Suprapubic skin (tissue), 4 donors: ENCODE data around the gene PCDHA5. TPM values are rescaled to one million over a fixed set of nuclear protein-coding genes. Genes with fewer than 3 reads are reported as not detected.
"Not testable (repeated sequence)": the region's sequence is repeated elsewhere in the genome, so short reads cannot be mapped to it uniquely, and the experiment has no call there.

Experiments
- DNase-seq, 2 donors: peaks; one replicate each; pipeline ENCODE4 v3.0.0-alpha.2; 2019; ENCODE audit warnings: low spot score in 2 of 2
- H3K27ac ChIP-seq: fragments of 200-600 bp; sonication (generic); one replicate; pipeline ENCODE4 v1.5.1; 2019
- H3K27me3 ChIP-seq: fragments of 200-600 bp; sonication (generic); one replicate; pipeline ENCODE4 v1.5.1; 2019
- H3K36me3 ChIP-seq: fragments of 200-600 bp; sonication (generic); one replicate; pipeline ENCODE4 v1.5.1; 2019
- H3K4me1 ChIP-seq: fragments of 200-600 bp; sonication (generic); one replicate; pipeline ENCODE4 v1.5.1; 2019
- H3K4me3 ChIP-seq: fragments of 200-600 bp; sonication (generic); one replicate; pipeline ENCODE4 v1.5.1; 2019; ENCODE audit warnings: mild to moderate bottlenecking
- H3K9me3 ChIP-seq: fragments of 200-600 bp; sonication (generic); one replicate; pipeline ENCODE4 v1.5.1; 2019
- CTCF ChIP-seq, 2 donors: fragments of 200-600 bp in 1 of 2; fragments of 450-650 bp in 1 of 2; sonication (generic) in 1 of 2; IDR thresholded peaks; one replicate each; pipeline ENCODE4 v1.5.1; 2016 to 2019; ENCODE audit warnings: antibody characterized with exemption in 2 of 2, mild to moderate bottlenecking in 1 of 2, moderate library complexity in 1 of 2
- EP300 ChIP-seq: sonication (generic); formaldehyde crosslinking; IDR thresholded peaks from one replicate; pipeline ENCODE4 v1.6.1; 2017; ENCODE audit warnings: antibody characterized with exemption
- POLR2A ChIP-seq, 2 donors: fragments of 450-650 bp; IDR thresholded peaks; one replicate each; pipeline ENCODE4 v1.6.1; 2017; ENCODE audit warnings: antibody characterized with exemption in 2 of 2, mild to moderate bottlenecking in 2 of 2, moderate library complexity in 2 of 2
- POLR2AphosphoS5 ChIP-seq, 3 donors: sonication (generic); formaldehyde crosslinking; IDR thresholded peaks; one replicate each; pipeline ENCODE4 v1.6.1; 2017; ENCODE audit warnings: antibody characterized with exemption in 3 of 3
- WGBS: methylation state at CpG from one replicate; pipeline ENCODE4 v1.1.5; 2018; 5-methylcytosine and 5-hydroxymethylcytosine counted together
- total RNA-seq, 4 donors: library from RNA; depleted of rRNA; stranded (reverse); fragments of >200 nt; gene quantifications; one replicate each; pipeline ENCODE4 v1.1.0, GENCODE V29; 2016

The PCDHA5 gene
- total RNA-seq, 4 donors from 2014 or later = 0.15 to 0.42 (median 0.16) TPM; not detected in 1

- H3K27ac ChIP-seq, H3K4me3 ChIP-seq, H3K36me3 ChIP-seq, H3K4me1 ChIP-seq, DNase-seq: not testable (repeated sequence)
- H3K9me3 ChIP-seq = peaks cover 12% of the 10 kb centered on the region
- peaks cover 12% of the 10 kb centered on the region for H3K27me3 ChIP-seq
- 55% methylated on average over 34 of the region's 101 CpGs for WGBS
Observed at GRCh38 chr5:140849831-140850634, 28.6 kb downstream of the PCDHA5 start.

- TF ChIP-seq EP300 (no peak), POLR2A (IDR thresholded peaks at IDR 0.05) (no peak), POLR2AphosphoS5 (IDR thresholded peaks at IDR 0.05) (no peak), CTCF (IDR thresholded peaks at IDR 0.05) (no peak)
Observed at GRCh38 chr5:140855772-140856674, 34.6 kb downstream of the PCDHA5 start, which contains the start of gene PCDHA10. PCDHA10 (plus strand) TSS chr5:140855897; CDS start chr5:140856049, 152 bp downstream.

DNA sequence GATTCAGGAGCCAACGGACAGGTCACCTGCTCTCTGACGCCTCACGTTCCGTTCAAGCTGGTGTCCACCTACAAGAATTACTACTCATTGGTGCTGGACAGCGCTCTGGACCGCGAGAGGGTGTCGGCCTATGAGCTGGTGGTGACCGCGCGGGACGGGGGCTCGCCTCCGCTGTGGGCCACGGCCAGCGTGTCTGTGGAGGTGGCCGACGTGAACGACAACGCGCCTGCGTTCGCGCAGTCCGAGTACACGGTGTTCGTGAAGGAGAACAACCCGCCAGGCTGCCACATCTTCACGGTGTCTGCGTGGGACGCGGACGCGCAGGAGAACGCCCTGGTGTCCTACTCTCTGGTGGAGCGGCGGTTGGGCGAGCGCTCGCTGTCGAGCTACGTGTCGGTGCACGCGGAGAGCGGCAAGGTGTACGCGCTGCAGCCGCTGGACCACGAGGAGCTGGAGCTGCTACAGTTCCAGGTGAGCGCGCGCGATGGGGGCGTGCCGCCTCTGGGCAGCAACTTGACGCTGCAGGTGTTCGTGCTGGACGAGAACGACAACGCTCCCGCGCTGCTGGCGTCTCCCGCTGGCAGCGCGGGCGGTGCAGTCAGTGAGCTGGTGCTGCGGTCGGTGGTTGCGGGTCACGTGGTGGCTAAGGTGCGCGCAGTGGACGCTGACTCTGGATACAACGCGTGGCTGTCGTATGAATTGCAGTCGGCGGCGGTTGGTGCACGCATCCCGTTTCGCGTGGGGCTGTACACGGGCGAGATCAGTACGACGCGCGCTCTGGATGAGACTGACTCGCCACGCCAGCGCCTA is 36.0 kb downstream of the PCDHA5 start:
- no peak overlapping the region for H3K4me3 ChIP-seq
- 67% methylated on average over 29 of the region's 94 CpGs for WGBS
- DNase-seq = no peak
- H3K4me1 ChIP-seq = no peaks in the 10 kb centered on the region
- no peaks in the 10 kb centered on the region for H3K36me3 ChIP-seq
- peaks cover 9% of the 10 kb centered on the region for H3K27me3 ChIP-seq
- no peak for TF ChIP-seq POLR2AphosphoS5 (IDR thresholded peaks at IDR 0.05)
- no peak for TF ChIP-seq POLR2A (IDR thresholded peaks at IDR 0.05)
- no peak for TF ChIP-seq EP300
- TF ChIP-seq CTCF (IDR thresholded peaks at IDR 0.05) = no peak
- H3K27ac ChIP-seq = no peak overlapping the region
- H3K9me3 ChIP-seq = peaks cover 28% of the 10 kb centered on the region

More at GRCh38 chr5:140855772-140856674, 34.6 kb downstream of the PCDHA5 start, which contains the start of gene PCDHA10:
- WGBS = 19% methylated on average over 34 of the region's 44 CpGs
- no peak for DNase-seq
- peaks cover 9% of the 10 kb centered on the region for H3K27me3 ChIP-seq
- H3K27ac ChIP-seq = no peak within 1 kb of the TSS
- H3K36me3 ChIP-seq = no peaks in the 10 kb centered on the region
- H3K9me3 ChIP-seq = peaks cover 20% of the 10 kb centered on the region
- H3K4me1 ChIP-seq = no peaks in the 10 kb centered on the region
- no peak within 1 kb of the TSS for H3K4me3 ChIP-seq

- no peak for DNase-seq
- Histone ChIP-seq H3K9me3 (peaks cover 33% of the 10 kb centered on the region), H3K27me3 (peaks cover 14% of the 10 kb centered on the region), H3K4me3 (no peak overlapping the region), H3K36me3 (no peaks in the 10 kb centered on the region), H3K4me1 (no peaks in the 10 kb centered on the region), H3K27ac (no peak overlapping the region)
- WGBS = 65% methylated on average over 2 of the region's 22 CpGs
- TF ChIP-seq POLR2A (IDR thresholded peaks at IDR 0.05) (no peak), EP300 (no peak), POLR2AphosphoS5 (IDR thresholded peaks at IDR 0.05) (no peak), CTCF (IDR thresholded peaks at IDR 0.05) (no peak)
Observed at GRCh38 chr5:140857987-140858240, 36.5 kb downstream of the PCDHA5 start.

- Histone ChIP-seq H3K4me3 (no peak overlapping the region), H3K27me3 (peaks cover 6% of the 10 kb centered on the region), H3K4me1 (no peaks in the 10 kb centered on the region), H3K27ac (no peak overlapping the region), H3K9me3 (peaks cover 25% of the 10 kb centered on the region), H3K36me3 (no peaks in the 10 kb centered on the region)
- no peak for DNase-seq
- no peak for TF ChIP-seq POLR2A (IDR thresholded peaks at IDR 0.05)
- no peak for TF ChIP-seq POLR2AphosphoS5 (IDR thresholded peaks at IDR 0.05)
- no peak for TF ChIP-seq EP300
- no peak for TF ChIP-seq CTCF (IDR thresholded peaks at IDR 0.05)
- 45% methylated on average over 29 of the region's 76 CpGs for WGBS
Observed at GRCh38 chr5:140862441-140863295, 41.3 kb downstream of the PCDHA5 start.
